Mucosa of rectum (tissue), 2 donors: Measurements from ENCODE around the gene IVL.

ENCODE experiments used
- H3K27ac ChIP-seq, 2 donors: one replicate each; pipeline ENCODE4 v1.7.0; 2013; ENCODE audit warnings: inconsistent platforms in 2 of 2, low read depth in 2 of 2, low read length in 2 of 2
- H3K27me3 ChIP-seq, 2 donors: one replicate each; pipeline ENCODE4 v1.7.0; 2013; ENCODE audit warnings: low read length in 2 of 2; ENCODE audit not compliant: control insufficient read depth in 2 of 2, insufficient read depth in 2 of 2
- H3K36me3 ChIP-seq, 2 donors: one replicate each; pipeline ENCODE4 v1.7.0; 2013; ENCODE audit warnings: low read length in 2 of 2; ENCODE audit not compliant: control insufficient read depth in 2 of 2, insufficient read depth in 2 of 2
- H3K4me1 ChIP-seq, 2 donors: one replicate each; pipeline ENCODE4 v1.7.0; 2013; ENCODE audit warnings: low read length in 2 of 2, mild to moderate bottlenecking in 1 of 2; ENCODE audit not compliant: control insufficient read depth in 2 of 2, insufficient read depth in 2 of 2
- H3K4me3 ChIP-seq, 2 donors: one replicate each; pipeline ENCODE4 v1.7.0; 2013; ENCODE audit warnings: low read length in 2 of 2
- H3K9ac ChIP-seq, 2 donors: one replicate each; pipeline ENCODE4 v1.7.0; 2013; ENCODE audit warnings: low read length in 2 of 2, low read depth in 1 of 2, mild to moderate bottlenecking in 1 of 2
- H3K9me3 ChIP-seq, 2 donors: one replicate each; pipeline ENCODE4 v1.7.0; 2013; ENCODE audit warnings: low read length in 2 of 2; ENCODE audit not compliant: control insufficient read depth in 2 of 2
- donor health status: healthy.
- donor health status: Normal muscosa, but diverticular disease.

IVL gene

GRCh38 chr1:152873495-152873894 lies 34.9 kb upstream of the IVL start:
- H3K9ac ChIP-seq, result no peak overlapping the region
- no peak overlapping the region for H3K27ac ChIP-seq
- no peak overlapping the region for H3K4me3 ChIP-seq
- no peaks in the 10 kb centered on the region for H3K4me1 ChIP-seq
- H3K27me3 ChIP-seq, result no peaks in the 10 kb centered on the region
- no peaks in the 10 kb centered on the region for H3K9me3 ChIP-seq
- H3K36me3 ChIP-seq, result no peaks in the 10 kb centered on the region

- Histone ChIP-seq H3K36me3 (no peaks in the 10 kb centered on the region), H3K27me3 (no peaks in the 10 kb centered on the region), H3K4me3 (no peak overlapping the region), H3K9me3 (no peaks in the 10 kb centered on the region), H3K4me1 (no peaks in the 10 kb centered on the region), H3K27ac (no peak overlapping the region), H3K9ac (no peak overlapping the region)
These were observed 31.5 kb upstream of the IVL start for GRCh38 chr1:152876827-152877226.

GRCh38 chr1:152878042-152878441 lies 30.3 kb upstream of the IVL start, which contains the start of gene SMCP:
SMCP (plus strand) TSS chr1:152878322; CDS start chr1:152884423, 6,101 bp downstream.
- Histone ChIP-seq H3K4me1 (no peaks in the 10 kb centered on the region), H3K36me3 (no peaks in the 10 kb centered on the region), H3K9ac (no peak within 1 kb of the TSS), H3K27me3 (no peaks in the 10 kb centered on the region), H3K27ac (no peak within 1 kb of the TSS), H3K9me3 (no peaks in the 10 kb centered on the region), H3K4me3 (no peak within 1 kb of the TSS)

DNA sequence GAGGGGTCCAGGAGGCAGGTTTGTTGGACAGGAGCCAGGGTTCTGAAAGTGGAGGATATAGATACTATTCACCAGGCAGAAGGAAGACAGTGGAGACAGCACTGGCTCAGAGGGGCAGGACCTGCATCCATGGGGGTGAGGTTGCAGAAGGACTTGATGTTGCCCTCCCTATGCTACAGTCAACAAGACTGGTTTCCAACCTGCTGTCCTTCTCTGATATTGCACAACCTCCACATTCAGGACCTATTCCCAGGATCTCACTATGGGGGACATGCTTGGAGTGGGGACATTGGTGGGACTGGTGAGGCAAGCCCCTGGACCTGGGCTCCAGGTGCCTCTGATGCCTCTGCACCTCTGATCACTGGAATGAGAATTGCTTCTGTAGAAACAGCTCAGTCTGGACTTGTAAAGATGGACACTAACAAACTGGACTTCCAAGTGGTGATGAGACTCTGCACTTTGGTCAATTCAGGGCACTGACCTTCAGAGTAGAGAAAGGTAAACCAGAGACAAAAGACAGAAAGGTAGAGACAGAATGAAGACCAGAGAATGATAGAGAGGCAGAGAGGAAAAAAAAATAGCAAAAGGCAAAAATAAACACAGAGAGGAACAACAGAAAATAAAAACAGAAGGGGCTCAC lies 28.7 kb upstream of the IVL start:
- Histone ChIP-seq H3K4me3 (no peak overlapping the region), H3K9me3 (no peaks in the 10 kb centered on the region), H3K36me3 (no peaks in the 10 kb centered on the region), H3K27ac (no peak overlapping the region), H3K27me3 (no peaks in the 10 kb centered on the region), H3K9ac (no peak overlapping the region), H3K4me1 (no peaks in the 10 kb centered on the region)

GRCh38 chr1:152880316-152880715 lies 28.0 kb upstream of the IVL start:
- Histone ChIP-seq H3K27me3 (no peaks in the 10 kb centered on the region), H3K27ac (no peak overlapping the region)

DNA sequence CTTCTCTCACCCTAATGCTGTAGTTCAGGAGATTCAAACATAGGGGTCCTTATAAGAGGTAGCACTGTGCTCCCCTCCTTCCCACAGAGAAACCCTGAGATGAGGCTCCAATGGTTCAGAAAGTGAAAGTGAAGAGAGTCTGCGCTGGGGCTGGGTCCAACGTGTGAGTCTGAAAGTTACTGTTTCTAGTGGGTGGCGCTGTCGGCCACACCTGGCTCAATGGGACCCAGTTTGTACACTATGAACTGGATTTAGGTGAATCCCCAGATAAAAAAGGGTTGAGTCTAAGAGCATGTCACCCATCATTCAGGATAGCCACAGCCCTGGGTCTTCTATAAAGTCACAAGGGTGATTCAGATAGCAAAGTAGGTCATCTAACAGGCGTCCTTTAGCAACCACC lies 27.4 kb upstream of the IVL start:
- no peak overlapping the region for H3K9ac ChIP-seq
- no peaks in the 10 kb centered on the region for H3K36me3 ChIP-seq
- H3K27me3 ChIP-seq, result no peaks in the 10 kb centered on the region
- no peak overlapping the region for H3K27ac ChIP-seq
- H3K9me3 ChIP-seq, result no peaks in the 10 kb centered on the region
- H3K4me1 ChIP-seq, result no peaks in the 10 kb centered on the region
- H3K4me3 ChIP-seq, result no peak overlapping the region

More at GRCh38 chr1:152880316-152880715, 28.0 kb upstream of the IVL start:
- Histone ChIP-seq H3K9me3 (no peaks in the 10 kb centered on the region), H3K9ac (no peak overlapping the region), H3K4me1 (no peaks in the 10 kb centered on the region), H3K4me3 (no peak overlapping the region), H3K36me3 (no peaks in the 10 kb centered on the region)

- no peaks in the 10 kb centered on the region for H3K27me3 ChIP-seq
- no peak overlapping the region for H3K27ac ChIP-seq
- H3K9ac ChIP-seq, result no peak overlapping the region
- no peak overlapping the region for H3K4me3 ChIP-seq
- no peaks in the 10 kb centered on the region for H3K4me1 ChIP-seq
- no peaks in the 10 kb centered on the region for H3K36me3 ChIP-seq
- H3K9me3 ChIP-seq, result no peaks in the 10 kb centered on the region
These were observed 24.3 kb upstream of the IVL start for GRCh38 chr1:152884085-152884484.

DNA sequence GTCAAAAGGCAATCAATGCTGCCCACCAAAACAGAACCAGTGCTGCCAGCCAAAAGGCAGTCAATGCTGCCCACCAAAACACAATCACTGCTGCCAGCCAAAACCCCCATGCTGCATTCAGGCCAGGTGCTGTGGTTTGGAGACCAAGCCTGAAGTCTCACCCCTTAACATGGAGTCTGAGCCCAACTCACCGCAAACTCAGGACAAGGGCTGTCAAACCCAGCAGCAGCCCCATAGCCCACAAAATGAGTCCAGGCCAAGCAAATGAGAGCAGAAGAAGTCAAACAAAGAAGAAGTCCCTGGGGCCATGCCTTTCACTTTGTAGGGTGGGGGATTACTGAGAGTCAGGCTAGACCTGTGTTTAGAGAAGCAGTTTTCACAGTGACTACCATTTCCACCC lies 23.8 kb upstream of the IVL start:
- Histone ChIP-seq H3K9ac (no peak overlapping the region), H3K9me3 (no peaks in the 10 kb centered on the region), H3K4me3 (no peak overlapping the region), H3K4me1 (no peaks in the 10 kb centered on the region), H3K36me3 (no peaks in the 10 kb centered on the region), H3K27me3 (no peaks in the 10 kb centered on the region), H3K27ac (no peak overlapping the region)

DNA sequence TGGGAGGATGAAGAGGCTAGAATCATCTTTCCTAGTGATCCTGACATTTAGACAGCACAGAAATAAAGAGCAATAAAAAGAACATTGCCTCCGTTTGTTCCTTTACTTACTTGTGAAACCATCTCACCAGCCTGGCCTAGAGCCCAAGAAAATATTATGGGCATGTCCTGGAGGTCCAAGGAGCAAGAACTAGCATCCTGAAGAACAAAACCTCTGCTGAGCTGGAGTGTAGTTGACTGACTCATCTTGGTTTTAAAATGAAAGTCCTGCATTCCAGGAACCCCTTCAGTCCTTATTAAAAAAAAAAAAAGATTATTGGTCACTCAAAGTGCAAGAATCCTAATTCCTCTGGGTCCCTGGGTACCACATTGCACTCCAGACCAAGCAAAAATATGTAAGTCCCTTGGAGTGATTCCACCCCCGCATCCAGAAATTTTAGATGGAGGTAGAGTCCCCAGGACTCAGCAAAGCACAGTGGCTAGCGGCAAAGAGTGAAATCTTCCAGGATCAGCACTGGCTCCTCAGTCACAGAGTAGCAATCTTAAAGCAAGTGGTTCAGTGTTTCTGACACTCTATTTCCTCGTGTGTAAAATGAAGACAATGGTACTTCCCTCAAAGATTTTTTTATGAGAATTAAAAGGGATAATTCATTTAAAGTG lies 23.3 kb upstream of the IVL start:
- no peaks in the 10 kb centered on the region for H3K4me1 ChIP-seq
- H3K4me3 ChIP-seq, result no peak overlapping the region
- no peaks in the 10 kb centered on the region for H3K27me3 ChIP-seq
- no peaks in the 10 kb centered on the region for H3K9me3 ChIP-seq
- H3K27ac ChIP-seq, result no peak overlapping the region
- no peak overlapping the region for H3K9ac ChIP-seq
- H3K36me3 ChIP-seq, result no peaks in the 10 kb centered on the region

DNA sequence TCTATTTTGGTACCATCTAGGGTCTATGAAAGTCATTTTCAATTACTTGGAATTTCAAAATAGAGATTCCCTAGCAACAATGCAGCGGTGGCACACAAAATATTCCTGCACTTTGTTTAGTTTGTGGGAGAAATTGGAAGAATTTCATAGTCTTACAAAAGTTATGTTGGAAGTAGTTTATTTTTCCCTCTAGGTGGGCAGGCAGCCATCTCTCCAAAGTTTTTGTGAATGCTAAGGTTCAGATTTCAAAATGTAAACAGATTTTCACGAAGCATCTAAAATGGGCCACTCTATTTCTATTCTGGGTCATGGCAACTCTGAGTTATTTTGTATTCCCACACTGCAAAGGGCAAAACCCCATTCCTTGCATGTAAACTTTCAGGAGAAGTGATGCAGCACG lies 22.3 kb upstream of the IVL start:
- Histone ChIP-seq H3K4me3 (no peak overlapping the region), H3K4me1 (no peaks in the 10 kb centered on the region), H3K27ac (no peak overlapping the region)

More for the DNA sequence above, 22.3 kb upstream of the IVL start:
- no peaks in the 10 kb centered on the region for H3K27me3 ChIP-seq
- no peaks in the 10 kb centered on the region for H3K36me3 ChIP-seq
- H3K9ac ChIP-seq, result no peak overlapping the region
- H3K9me3 ChIP-seq, result no peaks in the 10 kb centered on the region
